Activated B cell treated with CpG ODN at 0.5 μM for 24 hours (primary cell): ENCODE results near the gene C18orf54. TPM values are rescaled to one million over a fixed set of nuclear protein-coding genes. Genes with fewer than 3 reads are reported as not detected.
A peak's percentile ranks its signal among the peaks of the same experiment; 100 is the strongest.

Source experiments
- ATAC-seq: fragments of 200-7000 bp; cut with Tn5 transposase; one replicate; pipeline ENCODE4 v1.10.0; 2021; ENCODE audit warnings: low read depth, mild to moderate bottlenecking, moderate library complexity
- CTCF ChIA-PET: fragments of 350-600 bp; sonication (Branson Sonifier 250); formaldehyde crosslinking; loops from one replicate; lab custom pipeline; 2021; ENCODE audit warnings: antibody characterized with exemption; lab: Charles Lee
- POLR2A ChIA-PET: fragments of 350-600 bp; sonication (Branson Sonifier 250); formaldehyde crosslinking; loops from one replicate; lab custom pipeline; 2021; ENCODE audit warnings: antibody characterized with exemption; lab: Charles Lee
- DNase-seq: peaks from one replicate; pipeline ENCODE4 v3.0.0; 2022
- H3K27ac Mint-ChIP-seq: one replicate; pipeline ENCODE4 v1.8.0; 2020; ENCODE audit warnings: mixed read lengths
- H3K27me3 Mint-ChIP-seq: one replicate; pipeline ENCODE4 v1.8.0; 2021; ENCODE audit warnings: mixed read lengths
- H3K36me3 Mint-ChIP-seq: one replicate; pipeline ENCODE4 v1.8.0; 2021; ENCODE audit warnings: low read depth, mixed read lengths
- H3K4me1 Mint-ChIP-seq: one replicate; pipeline ENCODE4 v1.8.0; 2021; ENCODE audit warnings: mixed read lengths
- H3K4me3 Mint-ChIP-seq: one replicate; pipeline ENCODE4 v1.8.0; 2020; ENCODE audit warnings: mild to moderate bottlenecking, mixed read lengths
- H3K9me3 Mint-ChIP-seq: one replicate; pipeline ENCODE4 v1.8.0; 2020; ENCODE audit warnings: mixed read lengths
- CTCF ChIP-seq: fragments of 200-600 bp; IDR thresholded peaks from one replicate; pipeline ENCODE4 v1.8.0; 2022; ENCODE audit warnings: antibody characterized with exemption, mild to moderate bottlenecking
- intact Hi-C: fragments of 100-400 bp; cut with micrococcal nuclease; formaldehyde crosslinking; loops from one replicate; pipeline ENCODE4 v1.15.1; 2024
- total RNA-seq: library from RNA; stranded (reverse); gene quantifications from 2 replicates; pipeline ENCODE4 v1.2.3, GENCODE V29; 2022

C18orf54 gene
- total RNA-seq, 1 donor from 2014 or later = 1.9 TPM

DNA sequence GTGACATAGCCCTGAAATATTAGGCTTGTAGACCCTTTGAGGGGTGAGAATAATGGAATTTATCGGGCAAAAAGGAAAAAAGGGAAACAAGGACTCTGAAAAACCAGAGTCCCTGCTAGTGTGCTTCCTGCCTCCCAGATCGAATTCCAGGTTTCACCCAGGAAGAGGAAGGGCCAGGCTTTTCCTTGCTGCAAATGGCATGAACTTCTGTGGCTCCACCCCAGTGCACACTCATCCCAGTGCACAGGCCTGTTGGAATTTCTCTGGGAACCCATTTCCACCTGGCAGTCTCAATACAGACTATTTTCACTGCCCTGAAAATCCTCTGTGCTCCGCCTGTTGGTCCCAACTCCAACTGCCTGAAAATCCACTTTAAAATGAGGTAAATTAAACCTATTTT, 29.9 kb downstream of the C18orf54 start:
- no peak for TF ChIP-seq CTCF
- Mint-ChIP-seq H3K4me3 (no peak overlapping the region), H3K27me3 (peaks cover 2% of the 10 kb centered on the region), H3K36me3 (no peaks in the 10 kb centered on the region), H3K4me1 (peaks cover 2% of the 10 kb centered on the region), H3K27ac (no peak overlapping the region), H3K9me3 (no peaks in the 10 kb centered on the region)
- intact Hi-C loops = no loop called here
- no peak for ATAC-seq
- ChIA-PET CTCF (no interaction called here), POLR2A (no interaction called here)
- DNase-seq = no peak

GRCh38 chr18:54388203-54389142, 30.8 kb downstream of the C18orf54 start:
- intact Hi-C loops = no loop called here
- peaks cover 2% of the 10 kb centered on the region for H3K4me1 Mint-ChIP-seq
- no peak overlapping the region for H3K27ac Mint-ChIP-seq
- no peak overlapping the region for H3K4me3 Mint-ChIP-seq
- DNase-seq = no peak
- peak; percentile 28 for ATAC-seq
- ChIA-PET CTCF (no interaction called here), POLR2A (no interaction called here)
- H3K27me3 Mint-ChIP-seq = peaks cover 4% of the 10 kb centered on the region
- no peaks in the 10 kb centered on the region for H3K36me3 Mint-ChIP-seq
- no peak for TF ChIP-seq CTCF
- H3K9me3 Mint-ChIP-seq = no peaks in the 10 kb centered on the region

- Mint-ChIP-seq H3K4me3 (no peak overlapping the region), H3K9me3 (no peaks in the 10 kb centered on the region), H3K4me1 (peaks cover 2% of the 10 kb centered on the region), H3K36me3 (no peaks in the 10 kb centered on the region), H3K27me3 (peaks cover 4% of the 10 kb centered on the region), H3K27ac (no peak overlapping the region)
- no peak for ATAC-seq
- ChIA-PET POLR2A (no interaction called here), CTCF (no interaction called here)
- TF ChIP-seq CTCF = no peak
- no peak for DNase-seq
- intact Hi-C loops = no loop called here
Measured at GRCh38 chr18:54389143-54389505, 31.4 kb downstream of the C18orf54 start.

GRCh38 chr18:54390838-54391237, 33.1 kb downstream of the C18orf54 start:
- POLR2A ChIA-PET = no interaction called here
- H3K27me3 Mint-ChIP-seq = peaks cover 4% of the 10 kb centered on the region
- TF ChIP-seq CTCF = no peak
- DNase-seq (no peak), ATAC-seq (no peak)
- H3K4me3 Mint-ChIP-seq = no peak overlapping the region
- H3K4me1 Mint-ChIP-seq = peaks cover 2% of the 10 kb centered on the region
- CTCF ChIA-PET = no interaction called here
- no peaks in the 10 kb centered on the region for H3K9me3 Mint-ChIP-seq
- H3K27ac Mint-ChIP-seq = no peak overlapping the region
- intact Hi-C loops = no loop called here
- H3K36me3 Mint-ChIP-seq = no peaks in the 10 kb centered on the region

- ChIA-PET POLR2A (interaction anchor here (0.7 kb wide), 1 partner anchor 298 kb away, joined by 3 read pairs; no protein-coding TSS in a partner anchor), CTCF (interaction anchor here (1.0 to 1.8 kb wide), 7 partner anchors 10 to 279 kb away, joined by 3 to 11 read pairs (median 3); partner anchors contain the start of genes C18orf54 and STARD6)
- no peak for TF ChIP-seq CTCF
- peak; percentile 65 for ATAC-seq
- H3K4me3 Mint-ChIP-seq = no peak overlapping the region
- H3K36me3 Mint-ChIP-seq = no peaks in the 10 kb centered on the region
- H3K9me3 Mint-ChIP-seq = no peaks in the 10 kb centered on the region
- intact Hi-C loops = loop anchor here (1.0 to 2.0 kb wide), 2 partner anchors 36 to 169 kb away; partner anchors contain the start of genes C18orf54 and STARD6
- H3K27me3 Mint-ChIP-seq = peaks cover 4% of the 10 kb centered on the region
- no peak overlapping the region for H3K27ac Mint-ChIP-seq
- no peak for DNase-seq
- peaks cover 2% of the 10 kb centered on the region for H3K4me1 Mint-ChIP-seq
Measured at GRCh38 chr18:54392543-54393023, 34.9 kb downstream of the C18orf54 start.
